A673 (cell line): ENCODE data around the gene LVRN. TPM values are rescaled to one million over a fixed set of nuclear protein-coding genes. Genes with fewer than 3 reads are reported as not detected.

Experiments
- BruUV-seq: library from RNA; stranded (reverse); fragments of 400-500 nt; replicated peaks from 2 replicates; lab custom pipeline; 2021; lab: Mats Ljungman, UMichigan
- CTCF ChIA-PET: fragments of 300-600 bp; sonication (Branson Sonifier 250); formaldehyde crosslinking; loops from one replicate; lab custom pipeline; 2022; ENCODE audit warnings: antibody characterized with exemption; lab: Charles Lee
- POLR2A ChIA-PET: fragments of 300-600 bp; sonication (Branson Sonifier 250); formaldehyde crosslinking; loops from one replicate; lab custom pipeline; 2022; ENCODE audit warnings: antibody characterized with exemption; ENCODE audit not compliant: low non-redundant PET; lab: Charles Lee
- DNase-seq: peaks from one replicate; pipeline ENCODE4 v3.0.0-alpha.2; 2015; ENCODE audit warnings: low spot score
- H3K27ac ChIP-seq: fragments of 200-600 bp; sonication (generic); 2 replicates; pipeline ENCODE4 v1.5.1; 2016; ENCODE audit warnings: mixed run types, low read depth, mild to moderate bottlenecking, mixed read lengths, antibody characterized with exemption, low read length; ENCODE audit not compliant: poor library complexity, severe bottlenecking
- H3K27me3 ChIP-seq: fragments of 200-600 bp; sonication (generic); replicated peaks from 2 replicates; pipeline ENCODE4 v1.6.1; 2017; ENCODE audit warnings: mixed run types, low read depth, mild to moderate bottlenecking, mixed read lengths, antibody characterized with exemption, low read length; ENCODE audit not compliant: insufficient read depth, poor library complexity
- H3K36me3 ChIP-seq: fragments of 200-600 bp; sonication (generic); 2 replicates; pipeline ENCODE4 v1.6.1; 2016; ENCODE audit warnings: mixed run types, mild to moderate bottlenecking, mixed read lengths, antibody characterized with exemption, low read length; ENCODE audit not compliant: insufficient read depth, poor library complexity, severe bottlenecking
- H3K4me1 ChIP-seq: fragments of 200-600 bp; sonication (generic); 2 replicates; pipeline ENCODE4 v1.6.1; 2017; ENCODE audit warnings: mixed run types, mild to moderate bottlenecking, mixed read lengths, antibody characterized with exemption, low read length; ENCODE audit not compliant: insufficient read depth, poor library complexity, severe bottlenecking
- H3K4me3 ChIP-seq: fragments of 200-600 bp; sonication (generic); 2 replicates; pipeline ENCODE4 v1.5.1; 2016; ENCODE audit warnings: low read depth, mixed run types, mild to moderate bottlenecking, mixed read lengths, low read length; ENCODE audit not compliant: poor library complexity, severe bottlenecking
- H3K9me3 ChIP-seq: fragments of 200-600 bp; sonication (generic); 2 replicates; pipeline ENCODE4 v1.6.1; 2016; ENCODE audit warnings: mixed run types, low read depth, mild to moderate bottlenecking, mixed read lengths, antibody characterized with exemption, low read length; ENCODE audit not compliant: poor library complexity, severe bottlenecking
- EZH2 ChIP-seq: fragments of 200-600 bp; sonication (generic); IDR thresholded peaks from 2 replicates; pipeline ENCODE4 v1.6.1; 2017; ENCODE audit warnings: borderline replicate concordance, low read depth, mild to moderate bottlenecking, mixed read lengths, antibody characterized with exemption, low read length; ENCODE audit not compliant: poor library complexity, severe bottlenecking
- intact Hi-C: fragments of 100-400 bp; cut with micrococcal nuclease; formaldehyde crosslinking; loops from one replicate; pipeline ENCODE4 v1.10.0; 2022; ENCODE audit not compliant: unreplicated experiment
- total RNA-seq: library from RNA; stranded (reverse); gene quantifications from 2 replicates; pipeline ENCODE4 v1.2.3, GENCODE V29; 2021
- TF ChIP-seq, protein P1 (sequence below): fragments of 300-800, 200-600 bp; sonication (generic); conservative IDR thresholded peaks from 2 replicates; pipeline ENCODE4 v1.5.1; 2017; ENCODE audit warnings: low read depth, mild to moderate bottlenecking, antibody characterized with exemption, low read length, moderate library complexity, mixed read lengths

The LVRN gene
- total RNA-seq, 1 experiment from 2014 or later = not detected

DNA sequence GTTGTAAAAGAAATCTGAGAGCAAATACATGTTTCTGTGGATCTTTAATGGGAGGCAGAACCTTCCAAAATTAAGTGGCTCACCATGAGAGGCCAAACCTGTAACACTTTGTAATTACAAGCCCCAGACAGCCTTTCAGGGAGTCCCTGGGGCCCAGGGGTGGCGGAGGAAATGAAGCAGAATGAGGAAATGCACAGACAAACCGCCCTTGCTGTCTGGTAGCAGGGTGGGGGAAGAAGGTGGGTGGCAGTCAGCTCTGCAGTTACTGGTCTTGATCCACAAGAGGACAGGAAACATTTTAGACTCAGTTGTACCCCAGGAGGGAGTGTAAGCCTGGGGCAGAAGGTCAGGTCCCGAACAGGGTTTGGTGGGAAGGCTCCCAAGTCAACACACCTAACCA lies 76.5 kb downstream of the LVRN start:
- H3K4me1 ChIP-seq = no peaks in the 10 kb centered on the region
- CTCF ChIA-PET = no interaction called here
- DNase-seq = no peak
- POLR2A ChIA-PET = no interaction called here
- no peaks in the 10 kb centered on the region for H3K9me3 ChIP-seq
- no peak for TF ChIP-seq EZH2
- TF ChIP-seq, protein P1, sequence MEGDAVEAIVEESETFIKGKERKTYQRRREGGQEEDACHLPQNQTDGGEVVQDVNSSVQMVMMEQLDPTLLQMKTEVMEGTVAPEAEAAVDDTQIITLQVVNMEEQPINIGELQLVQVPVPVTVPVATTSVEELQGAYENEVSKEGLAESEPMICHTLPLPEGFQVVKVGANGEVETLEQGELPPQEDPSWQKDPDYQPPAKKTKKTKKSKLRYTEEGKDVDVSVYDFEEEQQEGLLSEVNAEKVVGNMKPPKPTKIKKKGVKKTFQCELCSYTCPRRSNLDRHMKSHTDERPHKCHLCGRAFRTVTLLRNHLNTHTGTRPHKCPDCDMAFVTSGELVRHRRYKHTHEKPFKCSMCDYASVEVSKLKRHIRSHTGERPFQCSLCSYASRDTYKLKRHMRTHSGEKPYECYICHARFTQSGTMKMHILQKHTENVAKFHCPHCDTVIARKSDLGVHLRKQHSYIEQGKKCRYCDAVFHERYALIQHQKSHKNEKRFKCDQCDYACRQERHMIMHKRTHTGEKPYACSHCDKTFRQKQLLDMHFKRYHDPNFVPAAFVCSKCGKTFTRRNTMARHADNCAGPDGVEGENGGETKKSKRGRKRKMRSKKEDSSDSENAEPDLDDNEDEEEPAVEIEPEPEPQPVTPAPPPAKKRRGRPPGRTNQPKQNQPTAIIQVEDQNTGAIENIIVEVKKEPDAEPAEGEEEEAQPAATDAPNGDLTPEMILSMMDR = no peak
- intact Hi-C loops = no loop called here
- H3K4me3 ChIP-seq = no peak overlapping the region
- BruUV-seq = no TSS peak
- no peaks in the 10 kb centered on the region for H3K36me3 ChIP-seq
- no peaks in the 10 kb centered on the region for H3K27me3 ChIP-seq
- H3K27ac ChIP-seq = no peak overlapping the region

DNA sequence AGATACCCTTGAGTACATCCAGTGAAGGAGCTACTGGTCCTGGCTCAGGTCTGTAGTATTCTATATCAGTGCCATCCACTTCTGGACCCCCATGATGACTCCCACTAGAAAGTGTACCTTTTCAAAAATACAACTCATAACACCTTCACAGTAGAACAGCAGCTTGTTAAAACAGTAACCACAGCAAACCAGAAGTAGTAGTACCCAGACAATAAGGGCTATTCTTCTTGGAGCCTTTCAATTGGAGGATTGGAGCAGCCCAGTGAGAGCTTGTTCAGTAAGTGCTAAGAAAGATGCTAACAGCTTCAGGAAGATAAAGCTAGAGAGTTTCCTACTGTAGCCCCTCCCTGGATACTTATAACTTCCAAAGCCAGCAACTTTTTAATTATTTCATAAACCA lies 80.1 kb downstream of the LVRN start:
- Histone ChIP-seq H3K27me3 (no peaks in the 10 kb centered on the region), H3K36me3 (no peaks in the 10 kb centered on the region), H3K9me3 (no peaks in the 10 kb centered on the region), H3K4me1 (no peaks in the 10 kb centered on the region), H3K27ac (no peak overlapping the region), H3K4me3 (no peak overlapping the region)
- BruUV-seq = no TSS peak
- intact Hi-C loops = no loop called here
- CTCF ChIA-PET = no interaction called here
- no peak for DNase-seq
- POLR2A ChIA-PET = no interaction called here
- no peak for TF ChIP-seq EZH2

DNA sequence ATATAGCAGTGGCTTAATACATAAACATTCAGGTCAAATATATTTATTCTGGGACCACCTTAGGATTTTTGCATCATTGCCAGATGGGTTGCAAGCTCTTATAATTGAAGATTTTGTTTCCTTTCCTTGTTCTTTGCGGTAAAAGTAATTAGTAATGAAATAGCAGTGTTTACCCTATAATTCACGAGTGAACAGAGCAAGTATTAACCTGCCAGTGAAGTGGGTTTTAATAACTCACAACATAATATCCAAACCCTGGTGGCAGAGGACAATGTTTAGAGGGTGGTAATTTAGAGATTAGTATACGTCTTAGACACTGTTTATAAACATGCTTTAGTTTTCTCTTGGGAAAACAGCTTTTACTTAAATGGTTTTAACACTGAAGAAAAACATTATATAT lies 81.8 kb downstream of the LVRN start:
- CTCF ChIA-PET = interaction anchor here (0.6 kb wide), 1 partner anchor 25 kb away, joined by 4 read pairs; no protein-coding TSS in a partner anchor

DNA sequence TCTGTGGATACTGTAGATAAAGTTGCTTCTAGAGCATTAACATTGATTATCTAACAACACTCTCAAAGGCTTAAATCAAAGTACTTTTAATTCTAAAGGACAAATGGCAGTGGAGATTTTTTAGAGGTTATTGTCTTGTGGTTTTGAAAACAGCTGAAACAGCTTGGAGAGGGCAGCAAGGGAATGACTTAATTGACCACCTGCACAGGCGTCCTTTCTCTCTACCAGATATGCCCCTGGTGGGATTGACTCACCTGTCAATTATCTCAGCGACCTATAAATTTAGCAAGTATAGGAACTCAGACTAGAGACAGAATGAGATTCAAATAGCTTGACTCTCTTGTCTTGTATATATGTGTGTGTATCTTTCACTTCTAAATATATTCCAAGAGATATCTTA lies 83.5 kb downstream of the LVRN start:
- CTCF ChIA-PET = no interaction called here
- H3K36me3 ChIP-seq = no peaks in the 10 kb centered on the region
- TF ChIP-seq, protein P1 = no peak
- no peak for TF ChIP-seq EZH2
- H3K9me3 ChIP-seq = no peaks in the 10 kb centered on the region
- POLR2A ChIA-PET = no interaction called here
- H3K4me3 ChIP-seq = no peak overlapping the region
- H3K27ac ChIP-seq = no peak overlapping the region
- H3K4me1 ChIP-seq = no peaks in the 10 kb centered on the region
- intact Hi-C loops = no loop called here
- no TSS peak for BruUV-seq
- DNase-seq = no peak
- no peaks in the 10 kb centered on the region for H3K27me3 ChIP-seq

More for the DNA sequence above, 81.8 kb downstream of the LVRN start:
- no peaks in the 10 kb centered on the region for H3K4me1 ChIP-seq
- H3K27me3 ChIP-seq = no peaks in the 10 kb centered on the region
- POLR2A ChIA-PET = no interaction called here
- H3K36me3 ChIP-seq = no peaks in the 10 kb centered on the region
- H3K9me3 ChIP-seq = no peaks in the 10 kb centered on the region
- TF ChIP-seq, protein P1 = no peak
- no peak for TF ChIP-seq EZH2
- BruUV-seq = no TSS peak
- no peak overlapping the region for H3K4me3 ChIP-seq
- DNase-seq = no peak
- intact Hi-C loops = no loop called here
- H3K27ac ChIP-seq = no peak overlapping the region
